Ectodermal cell (in vitro differentiated cells): Measurements from ENCODE around the gene PLP2.
"Not testable (repeated sequence)": the region's sequence is repeated elsewhere in the genome, so short reads cannot be mapped to it uniquely, and the experiment has no call there.

Experiments used
- H3K27ac ChIP-seq: 2 replicates; pipeline ENCODE4 v1.7.0; 2013; ENCODE audit warnings: mild to moderate bottlenecking, low read depth, low read length; ENCODE audit not compliant: insufficient read depth, poor library complexity, severe bottlenecking
- H3K27me3 ChIP-seq: 2 replicates; pipeline ENCODE4 v1.7.0; 2013; ENCODE audit warnings: mild to moderate bottlenecking, low read length; ENCODE audit not compliant: insufficient read depth, control insufficient read depth, poor library complexity, severe bottlenecking
- H3K36me3 ChIP-seq: one replicate; pipeline ENCODE4 v1.7.0; 2013; ENCODE audit warnings: low read length; ENCODE audit not compliant: control insufficient read depth, insufficient read depth
- H3K4me1 ChIP-seq: one replicate; pipeline ENCODE4 v1.7.0; 2013; ENCODE audit warnings: low read length; ENCODE audit not compliant: control insufficient read depth, insufficient read depth
- H3K4me3 ChIP-seq: 2 replicates; pipeline ENCODE4 v1.7.0; 2013; ENCODE audit warnings: low read depth, low read length, control low read depth; ENCODE audit not compliant: insufficient read depth
- H3K9me3 ChIP-seq: 2 replicates; pipeline ENCODE4 v1.7.0; 2013; ENCODE audit warnings: mild to moderate bottlenecking, low read length, moderate library complexity; ENCODE audit not compliant: control insufficient read depth
- WGBS, 2 experiments: methylation state at CpG; one replicate each; pipeline ENCODE4 v1.1.7; 2013; ENCODE audit warnings: missing lambda C conversion rate in 2 of 2; 5-methylcytosine and 5-hydroxymethylcytosine counted together

Gene PLP2

GRCh38 chrX:49162620-49163019 is 9.1 kb upstream of the PLP2 start, which contains the start of gene MAGIX:
TSS of gene MAGIX (plus strand) at chrX:49162758. CDS start at chrX:49162890, 132 bp downstream.
- no peaks in the 10 kb centered on the region for H3K36me3 ChIP-seq
- H3K9me3 ChIP-seq = no peaks in the 10 kb centered on the region
- WGBS, 2 experiments = 30 to 37% methylated on average over 24 to 28 of the region's 28 CpGs
- no peak within 1 kb of the TSS for H3K27ac ChIP-seq
- H3K4me1 ChIP-seq = no peaks in the 10 kb centered on the region
- H3K27me3 ChIP-seq = peaks cover 47% of the 10 kb centered on the region
- peak within 1 kb of the TSS; percentile 6 for H3K4me3 ChIP-seq

GRCh38 chrX:49163555-49164419 is 7.9 kb upstream of the PLP2 start:
- no peaks in the 10 kb centered on the region for H3K9me3 ChIP-seq
- peak overlapping the region; percentile 13 for H3K4me3 ChIP-seq
- H3K27me3 ChIP-seq = peaks cover 50% of the 10 kb centered on the region
- H3K4me1 ChIP-seq = no peaks in the 10 kb centered on the region
- H3K27ac ChIP-seq = peak overlapping the region; percentile 81
- WGBS, 2 experiments = 4% methylated on average over 69 of the region's 69 CpGs
- no peaks in the 10 kb centered on the region for H3K36me3 ChIP-seq

- H3K9me3 ChIP-seq = no peaks in the 10 kb centered on the region
- H3K27ac ChIP-seq = no peak overlapping the region
- 94 to 95% methylated on average over 31 of the region's 31 CpGs for WGBS, 2 experiments
Observed at GRCh38 chrX:49164589-49165360, 6.9 kb upstream of the PLP2 start.

GRCh38 chrX:49165901-49166881 is 5.5 kb upstream of the PLP2 start:
- WGBS, 2 experiments = 8 to 9% methylated on average over 61 of the region's 61 CpGs
- H3K27ac ChIP-seq = no peak overlapping the region
- no peaks in the 10 kb centered on the region for H3K36me3 ChIP-seq
- H3K27me3 ChIP-seq = peaks cover 64% of the 10 kb centered on the region
- no peaks in the 10 kb centered on the region for H3K9me3 ChIP-seq
- H3K4me1 ChIP-seq = no peaks in the 10 kb centered on the region
- peak overlapping the region; percentile 7 for H3K4me3 ChIP-seq

More at GRCh38 chrX:49164589-49165360, 6.9 kb upstream of the PLP2 start:
- H3K4me3 ChIP-seq = no peak overlapping the region
- H3K4me1 ChIP-seq = no peaks in the 10 kb centered on the region
- H3K36me3 ChIP-seq = no peaks in the 10 kb centered on the region
- peaks cover 51% of the 10 kb centered on the region for H3K27me3 ChIP-seq

- WGBS, 2 experiments = 12% methylated on average over 33 to 35 of the region's 35 CpGs
- no peak overlapping the region for H3K27ac ChIP-seq
Observed at GRCh38 chrX:49166914-49167739, 4.6 kb upstream of the PLP2 start.

GRCh38 chrX:49167740-49168108 is 4.0 kb upstream of the PLP2 start:
- Histone ChIP-seq H3K4me3 (no peak overlapping the region), H3K36me3 (no peaks in the 10 kb centered on the region), H3K27me3 (peaks cover 72% of the 10 kb centered on the region), H3K4me1 (no peaks in the 10 kb centered on the region), H3K9me3 (no peaks in the 10 kb centered on the region), H3K27ac (no peak overlapping the region)
- 57 to 87% methylated on average over 2 to 3 of the region's 3 CpGs for WGBS, 2 experiments

More at GRCh38 chrX:49166914-49167739, 4.6 kb upstream of the PLP2 start:
- peaks cover 72% of the 10 kb centered on the region for H3K27me3 ChIP-seq
- H3K36me3 ChIP-seq = no peaks in the 10 kb centered on the region
- H3K4me1 ChIP-seq = no peaks in the 10 kb centered on the region
- no peaks in the 10 kb centered on the region for H3K9me3 ChIP-seq
- peak overlapping the region; percentile 7 for H3K4me3 ChIP-seq

- H3K9me3 ChIP-seq = no peaks in the 10 kb centered on the region
- peak overlapping the region; percentile 22 for H3K4me3 ChIP-seq
- no peaks in the 10 kb centered on the region for H3K36me3 ChIP-seq
- no peak overlapping the region for H3K27ac ChIP-seq
- H3K27me3 ChIP-seq = peaks cover 43% of the 10 kb centered on the region
- no peaks in the 10 kb centered on the region for H3K4me1 ChIP-seq
- WGBS, 2 experiments = 8 to 15% methylated on average over 37 of the region's 37 CpGs
Observed at GRCh38 chrX:49172280-49172780, 632 bp downstream of the PLP2 start.

- 91 to 98% methylated on average over 8 of the region's 8 CpGs for WGBS, 2 experiments
Observed at GRCh38 chrX:49173544-49173943, 1.8 kb downstream of the PLP2 start.

GRCh38 chrX:49174723-49175122 is 3.0 kb downstream of the PLP2 start:
- no peaks in the 10 kb centered on the region for H3K36me3 ChIP-seq

More at GRCh38 chrX:49173544-49173943, 1.8 kb downstream of the PLP2 start:
- H3K27ac ChIP-seq, H3K4me3 ChIP-seq, H3K4me1 ChIP-seq, H3K9me3 ChIP-seq, H3K36me3 ChIP-seq: not testable (repeated sequence)
- H3K27me3 ChIP-seq = peaks cover 37% of the 10 kb centered on the region

More at GRCh38 chrX:49174723-49175122, 3.0 kb downstream of the PLP2 start:
- Histone ChIP-seq H3K27me3 (peaks cover 36% of the 10 kb centered on the region), H3K4me1 (no peaks in the 10 kb centered on the region), H3K27ac (no peak overlapping the region), H3K4me3 (no peak overlapping the region), H3K9me3 (no peaks in the 10 kb centered on the region)
- 90% methylated on average over 2 of the region's 3 CpGs; no CpG with 5 or more reads in 1 of the 2 experiments for WGBS, 2 experiments
